RCC 7860 (cell line): Measurements from ENCODE around the gene MLKL.
A peak's percentile ranks its signal among the peaks of the same experiment; 100 is the strongest.
"Not testable (repeated sequence)": the region's sequence is repeated elsewhere in the genome, so short reads cannot be mapped to it uniquely, and the experiment has no call there.

Source experiments
- DNase-seq: peaks from one replicate; pipeline ENCODE4 v3.0.0-alpha.2; 2015; ENCODE audit warnings: low spot score
- FAIRE-seq: peaks from 2 replicates; lab custom pipeline; 2012; peaks lifted over from hg19 to GRCh38; lab: Jason Lieb, UNC

Gene MLKL

GRCh38 chr16:74734361-74735161, 33.9 kb upstream of the MLKL start:
- FAIRE-seq (no peak), DNase-seq (no peak)

DNA sequence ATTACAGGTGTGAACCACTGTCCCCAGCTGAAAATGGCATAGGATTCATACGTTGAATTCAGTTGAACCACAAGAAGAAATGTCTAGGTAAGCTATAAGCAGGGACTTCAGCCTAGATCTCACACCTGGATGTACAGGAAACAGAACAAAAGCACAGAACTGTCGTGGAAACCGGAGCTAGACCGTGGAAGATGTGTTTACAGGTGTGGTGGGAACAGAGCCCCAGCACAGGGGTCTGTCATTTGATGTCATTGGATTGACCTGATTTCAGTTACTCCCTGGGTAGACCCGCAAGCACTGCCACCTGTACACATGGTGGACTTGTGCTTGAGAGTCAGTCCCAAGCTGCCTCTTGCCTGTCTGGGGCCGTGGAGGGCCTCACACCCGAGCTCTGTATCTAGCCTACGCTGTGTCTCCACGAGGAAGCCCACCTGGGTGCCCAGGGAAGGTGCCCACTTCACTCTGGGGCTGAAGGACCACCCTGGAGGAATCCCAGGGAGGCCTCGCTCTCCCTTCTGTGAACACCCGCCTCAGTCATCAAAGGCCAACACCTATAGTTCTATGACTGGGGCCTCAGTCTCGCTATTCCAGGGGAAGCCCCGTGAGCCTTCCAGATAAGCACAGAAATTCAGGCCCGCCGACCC, 32.2 kb upstream of the MLKL start:
- FAIRE-seq = no peak
- no peak for DNase-seq

DNA sequence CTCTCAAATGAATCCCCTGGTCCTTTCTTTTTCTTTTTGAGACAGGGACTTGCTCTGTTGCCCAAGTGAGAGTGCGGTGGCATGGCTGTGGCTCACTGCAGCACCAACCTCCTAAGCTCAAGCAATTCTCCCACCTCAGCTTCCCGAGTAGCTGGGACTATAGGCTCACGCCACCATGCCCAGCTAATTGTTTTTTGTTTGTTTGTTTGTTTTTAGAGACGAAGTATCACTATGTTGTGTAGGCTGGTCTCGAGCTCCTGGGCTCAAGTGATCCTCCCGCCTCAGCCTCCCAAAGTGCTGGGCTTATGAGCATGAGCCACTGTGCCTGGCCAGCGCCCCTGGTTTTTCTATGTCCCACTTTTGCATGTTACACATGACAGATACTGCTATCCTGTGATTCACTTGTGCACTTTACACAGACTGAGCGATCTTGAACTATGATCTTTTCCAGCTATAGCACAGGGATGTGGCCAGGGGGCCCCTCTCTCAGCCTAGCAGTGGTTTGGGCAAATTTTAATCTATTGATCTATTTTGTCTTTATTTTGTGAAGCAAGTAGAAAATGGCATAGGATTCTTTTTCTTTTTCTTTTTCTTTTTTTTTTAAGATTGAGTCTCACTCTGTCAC, 31.3 kb upstream of the MLKL start:
- FAIRE-seq = no peak
- DNase-seq = no peak

GRCh38 chr16:74729783-74730683, 29.4 kb upstream of the MLKL start:
- FAIRE-seq (no peak), DNase-seq (no peak)

DNA sequence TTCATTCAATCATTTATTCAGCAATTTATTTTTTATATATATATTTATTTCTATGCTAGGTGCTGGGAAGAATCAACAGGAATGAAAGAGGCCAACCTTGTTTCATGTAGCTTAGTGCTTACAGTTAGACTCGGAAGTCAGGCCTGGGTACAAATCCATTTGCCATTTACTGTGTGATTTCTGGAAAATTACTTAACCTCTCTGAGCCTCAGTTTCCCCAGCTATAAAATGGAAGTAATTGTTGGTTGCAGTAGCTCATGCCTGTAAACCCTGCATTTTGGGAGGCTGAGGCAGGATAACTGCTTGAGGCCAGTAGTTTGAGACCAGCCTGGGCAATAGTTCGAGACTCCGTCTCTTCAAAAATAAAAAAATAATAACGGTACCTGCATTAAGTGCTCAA, 27.2 kb upstream of the MLKL start:
- FAIRE-seq (no peak), DNase-seq (no peak)

GRCh38 chr16:74726716-74727115, 26.1 kb upstream of the MLKL start:
- DNase-seq (peak; percentile 53), FAIRE-seq (no peak)

DNA sequence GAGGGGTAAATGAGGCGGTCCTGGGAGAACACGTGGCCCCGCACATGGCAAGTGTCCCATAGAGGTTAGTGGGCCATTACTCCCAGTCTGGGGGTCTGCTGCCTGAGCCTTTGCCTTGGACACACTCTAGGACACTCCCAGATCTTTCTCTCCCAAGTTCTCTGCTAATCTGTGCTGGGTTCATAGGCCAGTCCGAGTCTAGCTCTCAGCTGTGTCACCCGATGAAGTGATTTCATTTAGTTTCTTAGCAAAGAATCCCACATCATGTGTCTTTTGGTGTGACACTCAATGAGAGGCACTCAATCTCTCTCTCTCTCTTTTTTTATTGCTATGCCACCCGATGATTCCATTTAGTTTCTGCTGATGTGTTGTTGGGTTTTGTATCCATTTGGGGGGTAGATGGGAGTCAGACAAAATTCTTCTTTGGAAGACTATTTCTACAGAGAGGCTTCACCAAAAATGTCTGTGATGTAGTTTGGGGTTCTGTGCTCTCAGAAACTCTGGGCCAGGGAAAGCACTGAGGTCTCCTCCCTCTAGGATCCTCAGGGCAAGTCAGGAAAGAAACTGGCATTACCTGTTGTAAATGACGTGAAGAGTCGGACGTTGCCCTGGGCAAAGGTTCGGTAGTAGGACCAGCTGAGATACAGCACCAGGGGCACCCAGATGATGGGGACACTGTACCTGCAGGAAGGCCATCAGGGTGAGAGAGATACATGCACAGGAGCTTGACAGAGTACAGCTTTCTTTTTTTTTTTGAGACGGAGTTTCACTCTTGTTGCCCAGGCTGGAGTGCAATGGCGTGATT, 25.2 kb upstream of the MLKL start:
- FAIRE-seq (no peak), DNase-seq (no peak)

DNA sequence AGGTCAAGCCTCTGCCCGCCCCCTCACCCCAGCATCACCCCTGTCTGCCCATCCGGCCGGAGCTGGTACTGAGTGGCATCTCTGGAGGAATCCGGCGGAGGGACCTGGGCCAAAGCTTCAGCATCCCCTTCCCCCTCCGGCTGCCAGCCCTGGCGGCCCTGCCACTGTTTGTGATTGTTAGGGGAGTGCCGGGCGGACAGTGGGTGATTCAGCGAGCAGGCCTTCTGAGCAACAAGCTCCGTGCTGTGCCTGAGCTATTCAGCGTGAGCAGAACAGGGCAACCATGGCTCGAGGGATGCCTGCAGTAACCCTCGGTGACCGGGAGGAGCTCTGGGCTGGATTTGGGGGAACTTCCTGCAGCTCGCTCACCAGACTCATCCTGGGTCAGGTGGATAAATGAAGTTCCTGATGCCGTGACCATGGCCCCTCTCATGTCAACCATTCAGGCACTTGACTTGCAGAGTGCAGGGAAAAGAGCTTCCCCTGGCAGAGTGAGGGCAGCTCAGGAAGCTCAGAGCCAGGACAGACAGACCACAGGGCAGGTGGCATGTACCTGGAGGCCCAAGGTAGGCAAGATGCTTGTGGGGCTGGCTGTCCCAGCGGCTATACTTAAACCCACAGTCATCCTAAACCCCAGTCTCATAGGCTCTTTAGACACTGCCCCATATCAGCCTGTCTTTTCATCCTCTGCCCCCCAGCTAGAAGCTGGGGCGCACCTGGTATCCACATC, 24.3 kb upstream of the MLKL start:
- FAIRE-seq (no peak), DNase-seq (peak; percentile 41)

DNA sequence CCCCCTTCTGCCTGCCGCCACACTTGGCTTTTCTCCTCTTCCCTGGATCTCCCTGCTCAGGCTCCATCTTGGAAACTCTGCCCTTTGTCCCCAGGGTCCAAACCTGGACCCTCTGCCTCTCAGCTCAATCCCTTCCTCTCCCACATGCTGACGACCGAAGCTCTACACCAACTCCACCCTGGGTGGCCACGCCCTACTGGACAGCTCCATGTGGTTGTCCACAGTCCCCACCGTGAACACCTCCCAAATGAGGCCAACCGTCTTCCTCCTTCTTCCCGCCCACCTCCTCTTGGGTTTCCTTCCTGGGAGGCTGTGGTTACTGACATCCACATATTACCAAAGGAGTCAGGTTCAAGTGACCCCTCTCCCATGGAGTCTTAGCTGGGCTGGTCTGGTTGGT, 22.6 kb upstream of the MLKL start:
- no peak for FAIRE-seq

GRCh38 chr16:74722156-74722555, 21.5 kb upstream of the MLKL start:
- not testable (repeated sequence) for DNase-seq, FAIRE-seq

More for the DNA sequence above, 22.6 kb upstream of the MLKL start:
- no peak for DNase-seq

DNA sequence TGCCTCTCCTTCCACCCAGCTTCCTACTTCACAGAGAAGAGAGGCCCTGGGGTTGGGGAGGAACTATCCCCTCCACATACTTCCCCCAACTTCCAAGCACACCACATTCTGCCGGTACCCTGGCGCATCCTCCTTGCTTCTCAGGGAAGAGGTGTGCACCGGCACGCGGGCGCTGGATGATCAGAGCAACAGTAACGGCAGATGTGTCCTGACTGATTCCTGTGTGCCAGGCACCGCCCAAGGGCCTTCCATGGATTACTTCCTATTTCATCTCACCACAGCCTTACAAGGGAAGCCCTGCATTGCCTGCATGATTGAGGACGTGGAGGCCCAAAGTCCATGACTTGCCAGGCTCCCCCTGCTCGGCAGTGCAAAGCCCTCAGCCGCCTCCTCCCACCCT, 21.1 kb upstream of the MLKL start:
- no peak for FAIRE-seq
- DNase-seq = no peak

- DNase-seq = no peak
- no peak for FAIRE-seq
These were observed 19.9 kb upstream of the MLKL start for GRCh38 chr16:74720579-74720978.

- FAIRE-seq = no peak
- no peak for DNase-seq
These were observed 18.3 kb upstream of the MLKL start for GRCh38 chr16:74718741-74719610.

DNA sequence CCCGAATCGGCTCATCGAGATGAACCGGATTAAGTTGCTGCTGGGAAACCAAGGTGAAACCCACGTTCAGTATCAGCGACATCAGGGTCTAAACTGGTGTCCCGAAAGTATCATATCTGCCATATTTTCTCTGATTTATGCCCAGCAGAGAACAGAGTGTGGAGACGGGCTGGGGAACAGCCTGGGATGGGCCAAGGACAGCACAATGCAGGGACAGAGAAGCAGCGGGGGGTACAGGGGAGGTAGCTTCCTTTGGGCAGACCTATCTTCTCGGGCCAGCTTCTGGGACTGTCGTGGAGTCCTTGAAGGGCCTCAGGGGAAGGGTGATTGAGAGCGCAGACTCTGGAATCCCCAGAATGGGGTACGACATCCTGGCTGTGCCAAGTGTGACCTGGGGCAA, 17.5 kb upstream of the MLKL start:
- no peak for DNase-seq
- no peak for FAIRE-seq

DNA sequence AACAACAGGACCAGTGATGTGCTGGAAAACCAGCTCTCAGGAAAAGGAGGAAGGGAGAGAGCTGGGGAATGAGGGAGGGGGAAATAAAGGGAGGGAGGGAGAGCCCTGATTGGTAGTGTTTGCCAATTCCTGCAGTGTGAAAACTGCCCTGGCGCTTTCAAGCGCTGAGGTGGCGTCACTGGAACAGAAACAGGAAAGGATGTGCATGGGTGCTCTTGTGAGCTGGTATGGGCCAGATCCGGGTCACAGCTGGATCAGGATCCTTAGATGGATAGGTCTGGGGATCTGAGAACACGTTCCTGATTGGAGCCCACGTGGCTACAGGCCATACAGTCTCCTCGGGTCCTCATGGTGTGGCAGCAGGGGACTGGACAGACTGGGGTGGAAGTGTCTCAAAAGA, 16.7 kb upstream of the MLKL start:
- FAIRE-seq = no peak
- no peak for DNase-seq

DNA sequence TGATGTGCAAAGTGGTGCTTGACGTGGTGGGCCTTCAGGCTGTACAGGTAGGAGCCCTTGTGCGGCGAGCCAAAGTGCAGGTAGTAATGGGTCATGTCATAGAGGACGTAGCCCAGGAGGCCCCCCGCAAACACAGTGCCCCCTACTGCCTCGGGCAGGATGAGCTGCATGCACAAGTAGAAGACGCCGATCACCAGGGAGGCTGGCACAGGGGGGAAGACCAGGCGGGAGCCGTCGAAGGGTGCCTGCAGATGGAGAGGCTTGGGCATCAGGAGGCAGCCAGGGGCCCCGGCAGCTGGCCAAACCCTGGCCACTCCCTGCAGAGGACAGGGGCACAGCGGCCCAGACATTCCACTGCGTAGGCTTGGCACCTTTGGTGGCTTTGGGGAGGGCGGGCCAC, 15.7 kb upstream of the MLKL start:
- FAIRE-seq (no peak), DNase-seq (no peak)

DNA sequence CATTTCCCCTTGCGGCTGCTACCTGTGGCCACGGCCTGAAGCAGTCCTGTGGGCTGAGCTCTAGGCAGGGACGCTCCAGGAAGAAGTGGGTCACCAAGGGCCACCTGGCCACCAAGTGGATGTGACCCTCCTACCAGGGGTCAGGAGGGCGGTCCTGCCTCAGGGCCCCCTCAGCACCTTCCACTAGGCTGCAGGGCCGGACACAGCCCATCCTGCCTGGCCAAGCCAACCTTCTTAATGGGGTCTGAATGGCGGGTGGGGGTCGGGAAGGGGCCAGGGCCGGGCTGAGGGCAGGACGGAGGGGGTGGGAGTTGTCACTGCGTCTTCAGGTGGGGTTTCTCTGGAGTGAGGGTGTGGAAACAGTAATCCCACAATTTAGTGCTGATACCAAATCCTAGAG, 13.2 kb upstream of the MLKL start:
- FAIRE-seq (no peak), DNase-seq (no peak)

DNA sequence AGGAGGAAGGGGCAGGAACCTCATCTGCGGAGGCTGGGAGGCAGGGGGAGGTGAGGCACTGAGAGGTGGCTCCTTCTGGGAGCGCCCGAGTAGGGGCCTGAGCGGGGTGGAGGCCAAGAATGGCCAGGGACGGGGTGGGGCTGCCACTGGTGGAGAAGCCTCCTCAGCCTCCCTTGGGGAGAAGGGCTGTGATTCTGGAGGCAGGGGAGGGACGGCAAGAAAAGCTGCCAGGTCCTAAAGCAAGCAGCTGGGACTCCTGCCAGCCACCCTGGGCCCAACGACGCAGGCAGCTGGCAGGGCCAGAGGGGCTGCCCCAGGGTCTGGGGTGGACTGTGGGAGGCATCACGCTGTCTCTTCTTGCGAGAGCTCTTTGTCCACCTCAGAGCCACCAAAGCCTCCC, 12.7 kb upstream of the MLKL start:
- no peak for FAIRE-seq
- no peak for DNase-seq

- FAIRE-seq (no peak), DNase-seq (no peak)
These were observed 11.3 kb upstream of the MLKL start for GRCh38 chr16:74711938-74712337.
